ENCODE data around the gene ADIPOR2.

- TF ChIP-seq SUZ12 (IDR thresholded peaks at IDR 0.05; ENCODE audit: extremely low read depth, insufficient read depth, insufficient read length): no peak
- no peak for TF ChIP-seq YY1 (IDR thresholded peaks at IDR 0.05; ENCODE audit: insufficient read depth, insufficient read length)
Measured at GRCh38 chr12:1819571-1819970, 128.7 kb downstream of the ADIPOR2 start.
